Measurements from ENCODE around the gene LTA4H. TPM values are rescaled to one million over a fixed set of nuclear protein-coding genes. Genes with fewer than 3 reads are reported as not detected.
"Not testable (repeated sequence)": the region's sequence is repeated elsewhere in the genome, so short reads cannot be mapped to it uniquely, and the experiment has no call there.

The LTA4H gene
- total RNA-seq, 1 experiment from 2014 or later: 66.0 TPM

GRCh38 chr12:95975491-95975890 lies 59.9 kb downstream of the LTA4H start:
- Mint-ChIP-seq H3K27me3 (ENCODE audit: insufficient read depth, unreplicated experiment) (no peaks in the 10 kb centered on the region), H3K4me1 (ENCODE audit: insufficient read depth, unreplicated experiment) (peaks cover 5% of the 10 kb centered on the region), H3K4me3 (ENCODE audit: unreplicated experiment) (no peak overlapping the region), H3K27ac (ENCODE audit: low read depth, unreplicated experiment) (no peak overlapping the region), H3K36me3 (ENCODE audit: insufficient read depth, unreplicated experiment) (no peaks in the 10 kb centered on the region), H3K9me3 (ENCODE audit: unreplicated experiment) (no peaks in the 10 kb centered on the region)
- TF ChIP-seq CTCF (IDR thresholded peaks at IDR 0.05; ENCODE audit: unreplicated experiment): no peak
- no peak for DNase-seq (ENCODE audit: unreplicated experiment)
- BruUV-seq (replicated peaks): no TSS peak
- intact Hi-C loops (cut with micrococcal nuclease): no loop called here
- POLR2A ChIA-PET: no interaction called here
- CTCF ChIA-PET: interaction anchor here (2.3 kb wide), 1 partner anchor 23 kb away, joined by 12 read pairs; no protein-coding TSS in a partner anchor

GRCh38 chr12:95974358-95974757 lies 61.0 kb downstream of the LTA4H start:
- Mint-ChIP-seq H3K9me3 (ENCODE audit: unreplicated experiment) (no peaks in the 10 kb centered on the region), H3K4me3 (ENCODE audit: unreplicated experiment) (no peak overlapping the region), H3K4me1 (ENCODE audit: insufficient read depth, unreplicated experiment) (peaks cover 5% of the 10 kb centered on the region), H3K27me3 (ENCODE audit: insufficient read depth, unreplicated experiment) (no peaks in the 10 kb centered on the region), H3K27ac (ENCODE audit: low read depth, unreplicated experiment) (no peak overlapping the region), H3K36me3 (ENCODE audit: insufficient read depth, unreplicated experiment) (no peaks in the 10 kb centered on the region)
- BruUV-seq (replicated peaks): no TSS peak
- ChIA-PET POLR2A (interaction anchor here (1.2 to 2.1 kb wide), 2 partner anchors 9 to 25 kb away, joined by 3 to 7 read pairs; no protein-coding TSS in a partner anchor), CTCF (interaction anchor here (0.6 to 2.3 kb wide), 3 partner anchors 24 to 427 kb away, joined by 3 to 12 read pairs (median 3); no protein-coding TSS in a partner anchor)
- no peak for DNase-seq (ENCODE audit: unreplicated experiment)
- TF ChIP-seq CTCF (IDR thresholded peaks at IDR 0.05; ENCODE audit: unreplicated experiment): no peak
- intact Hi-C loops (cut with micrococcal nuclease): no loop called here

GRCh38 chr12:95972832-95973456 lies 62.4 kb downstream of the LTA4H start:
- Mint-ChIP-seq H3K27ac (ENCODE audit: low read depth, unreplicated experiment) (no peak overlapping the region), H3K27me3 (ENCODE audit: insufficient read depth, unreplicated experiment) (no peaks in the 10 kb centered on the region), H3K4me3 (ENCODE audit: unreplicated experiment) (no peak overlapping the region), H3K9me3 (ENCODE audit: unreplicated experiment) (no peaks in the 10 kb centered on the region), H3K4me1 (ENCODE audit: insufficient read depth, unreplicated experiment) (peaks cover 5% of the 10 kb centered on the region), H3K36me3 (ENCODE audit: insufficient read depth, unreplicated experiment) (no peaks in the 10 kb centered on the region)
- intact Hi-C loops (cut with micrococcal nuclease): no loop called here
- ChIA-PET POLR2A (interaction anchor here (1.2 to 2.1 kb wide), 2 partner anchors 11 to 23 kb away, joined by 3 to 7 read pairs; no protein-coding TSS in a partner anchor), CTCF (interaction anchor here (0.7 to 1.3 kb wide), 3 partner anchors 26 to 409 kb away, joined by 3 read pairs; no protein-coding TSS in a partner anchor)
- no peak for DNase-seq (ENCODE audit: unreplicated experiment)
- no peak for TF ChIP-seq CTCF (IDR thresholded peaks at IDR 0.05; ENCODE audit: unreplicated experiment)
- BruUV-seq (replicated peaks): no TSS peak

- POLR2A ChIA-PET: interaction anchor here (0.7 kb wide), 1 partner anchor 252 kb away, joined by 3 read pairs; no protein-coding TSS in a partner anchor
- H3K9me3 Mint-ChIP-seq (ENCODE audit: unreplicated experiment): no peaks in the 10 kb centered on the region
- no peak for DNase-seq (ENCODE audit: unreplicated experiment)
Measured at GRCh38 chr12:95970905-95971304, 64.5 kb downstream of the LTA4H start.

GRCh38 chr12:95969116-95969515 lies 66.3 kb downstream of the LTA4H start:
- H3K36me3 Mint-ChIP-seq (ENCODE audit: insufficient read depth, unreplicated experiment); H3K27me3 Mint-ChIP-seq (ENCODE audit: insufficient read depth, unreplicated experiment); H3K9me3 Mint-ChIP-seq (ENCODE audit: unreplicated experiment); H3K4me1 Mint-ChIP-seq (ENCODE audit: insufficient read depth, unreplicated experiment); BruUV-seq (replicated peaks); DNase-seq (ENCODE audit: unreplicated experiment); H3K27ac Mint-ChIP-seq (ENCODE audit: low read depth, unreplicated experiment); H3K4me3 Mint-ChIP-seq (ENCODE audit: unreplicated experiment); intact Hi-C loops (cut with micrococcal nuclease): not testable (repeated sequence)
- ChIA-PET CTCF (interaction anchor here (0.6 kb wide), 2 partner anchors 143 to 521 kb away, joined by 3 read pairs; partner anchors contain the start of gene CFAP54), POLR2A (interaction anchor here (0.7 kb wide), 1 partner anchor 31 kb away, joined by 3 read pairs; no protein-coding TSS in a partner anchor)

More at GRCh38 chr12:95970905-95971304, 64.5 kb downstream of the LTA4H start:
- H3K4me3 Mint-ChIP-seq (ENCODE audit: unreplicated experiment): no peak overlapping the region
- no peaks in the 10 kb centered on the region for H3K27me3 Mint-ChIP-seq (ENCODE audit: insufficient read depth, unreplicated experiment)
- H3K36me3 Mint-ChIP-seq (ENCODE audit: insufficient read depth, unreplicated experiment): no peaks in the 10 kb centered on the region
- no peaks in the 10 kb centered on the region for H3K4me1 Mint-ChIP-seq (ENCODE audit: insufficient read depth, unreplicated experiment)
- intact Hi-C loops (cut with micrococcal nuclease): no loop called here
- no TSS peak for BruUV-seq (replicated peaks)
- CTCF ChIA-PET: no interaction called here
- no peak for TF ChIP-seq CTCF (IDR thresholded peaks at IDR 0.05; ENCODE audit: unreplicated experiment)
- H3K27ac Mint-ChIP-seq (ENCODE audit: low read depth, unreplicated experiment): no peak overlapping the region
